HepG2 (cell line): ENCODE data around the gene TEAD4. TPM values are rescaled to one million over a fixed set of nuclear protein-coding genes. Genes with fewer than 3 reads are reported as not detected.

Experiments
- ATF5 ChIP-seq: sonication (generic); formaldehyde crosslinking; IDR thresholded peaks from 2 replicates; pipeline ENCODE4 v1.4.0; 2020; ENCODE audit warnings: mild to moderate bottlenecking, low read depth, missing genetic modification reagents
- CBFB ChIP-seq: sonication (generic); formaldehyde crosslinking; IDR thresholded peaks from 2 replicates; pipeline ENCODE4 v1.4.0; 2020; ENCODE audit warnings: missing genetic modification reagents
- CBX1 ChIP-seq: IDR thresholded peaks from one replicate; pipeline ENCODE4 v1.6.1; 2016; ENCODE audit warnings: antibody characterized with exemption, low read depth
- FOXO1 ChIP-seq: sonication (generic); formaldehyde crosslinking; IDR thresholded peaks from 2 replicates; pipeline ENCODE4 v1.4.0; 2020; ENCODE audit warnings: missing genetic modification reagents
- GATAD2A ChIP-seq: IDR thresholded peaks from 2 replicates; pipeline ENCODE4 v1.6.1; 2016
- GLMP ChIP-seq: sonication (generic); formaldehyde crosslinking; IDR thresholded peaks from 2 replicates; pipeline ENCODE4 v1.9.0; 2021; ENCODE audit warnings: missing genetic modification reagents, mild to moderate bottlenecking, borderline replicate concordance
- HNRNPL ChIP-seq: fragments of 200-400 bp; formaldehyde crosslinking; IDR thresholded peaks from 2 replicates; pipeline ENCODE4 v1.6.1; 2017; ENCODE audit warnings: mild to moderate bottlenecking, low read depth, low read length
- MED1 ChIP-seq: sonication (generic); formaldehyde crosslinking; IDR thresholded peaks from 2 replicates; pipeline ENCODE4 v1.4.0; 2020; ENCODE audit warnings: missing genetic modification reagents
- REXO4 ChIP-seq: sonication (generic); formaldehyde crosslinking; IDR thresholded peaks from 2 replicates; pipeline ENCODE4 v1.8.0; 2022; ENCODE audit warnings: missing genetic modification reagents, mild to moderate bottlenecking, borderline replicate concordance
- SALL1 ChIP-seq: sonication (generic); formaldehyde crosslinking; IDR thresholded peaks from 2 replicates; pipeline ENCODE4 v1.8.0; 2022; ENCODE audit warnings: mild to moderate bottlenecking, missing genetic modification reagents
- SP5 ChIP-seq: IDR thresholded peaks from 2 replicates; pipeline ENCODE4 v1.6.1; 2016; ENCODE audit warnings: low read depth, borderline replicate concordance
- ZBTB14 ChIP-seq: sonication (generic); formaldehyde crosslinking; IDR thresholded peaks from 2 replicates; pipeline ENCODE4 v1.4.0; 2020; ENCODE audit warnings: missing genetic modification reagents
- ZC3H4 ChIP-seq: sonication (generic); formaldehyde crosslinking; IDR thresholded peaks from 2 replicates; pipeline ENCODE4 v1.4.0; 2020; ENCODE audit warnings: missing genetic modification reagents, borderline replicate concordance
- ZHX2 ChIP-seq, 2 experiments: sonication (generic) in 1 of 2; formaldehyde crosslinking in 1 of 2; IDR thresholded peaks; 2 replicates each; pipeline versions ENCODE4 v1.6.1 to v1.9.0; 2014 to 2022; ENCODE audit warnings: antibody characterized with exemption in 1 of 2, borderline replicate concordance in 1 of 2, inconsistent platforms in 1 of 2, low read depth in 1 of 2, missing genetic modification reagents in 1 of 2
- ZNF143 ChIP-seq: sonication (generic); formaldehyde crosslinking; IDR thresholded peaks from 2 replicates; pipeline ENCODE4 v1.4.0; 2020; ENCODE audit warnings: missing genetic modification reagents
- ZNF543 ChIP-seq: sonication (generic); formaldehyde crosslinking; IDR thresholded peaks from 2 replicates; pipeline ENCODE4 v1.4.0; 2020; ENCODE audit warnings: mild to moderate bottlenecking, missing genetic modification reagents
- ZNF644 ChIP-seq: IDR thresholded peaks from 2 replicates; pipeline ENCODE4 v1.6.1; 2016; ENCODE audit warnings: low read depth
- ZNF709 ChIP-seq: sonication (generic); formaldehyde crosslinking; IDR thresholded peaks from 2 replicates; pipeline ENCODE4 v1.5.0; 2020; ENCODE audit warnings: mild to moderate bottlenecking, missing genetic modification reagents
- ZNF790 ChIP-seq: sonication (generic); formaldehyde crosslinking; IDR thresholded peaks from 2 replicates; pipeline ENCODE4 v1.8.0; 2022; ENCODE audit warnings: missing genetic modification reagents, mild to moderate bottlenecking, borderline replicate concordance
- ZNF800 ChIP-seq: sonication (generic); formaldehyde crosslinking; IDR thresholded peaks from 2 replicates; pipeline ENCODE4 v1.4.0; 2020; ENCODE audit warnings: missing genetic modification reagents
- polyA plus RNA-seq, 8 experiments: library from polyadenylated mRNA; depleted of rRNA in 3 of 8; stranded (reverse) in 7 of 8; unstranded in 1 of 8; fragments of >200 nt; fragmentation: Illumina TruSeq in 4 of 8; extraction: Trizol in 4 of 8; gene quantifications; 2 replicates each; pipeline versions ENCODE4 v1.2.1 to v1.2.3, GENCODE V29; 2011 to 2016; ENCODE audit warnings: low read depth in 4 of 8, missing spikeins in 1 of 8, mixed read lengths in 1 of 8; ENCODE audit not compliant: insufficient read depth in 1 of 8
- total RNA-seq, 5 experiments: library from RNA; depleted of rRNA; stranded (reverse); fragments of >200 nt; fragmentation: Illumina TruSeq; extraction: Trizol; gene quantifications; 2 replicates each; pipeline ENCODE4 v1.2.3, GENCODE V29; 2016; ENCODE audit warnings: low read depth in 1 of 5

TEAD4 gene
- total and polyA plus RNA-seq, 2 of the 13 experiments (the other 11 are each of a cell fraction or from before 2014, with no cell fraction given) = 45.0 to 69.4 TPM

- TF ChIP-seq ZBTB14 (peak; percentile 56), ZNF644 (CRISPR knock-in tag) (no peak), SP5 (CRISPR knock-in tag) (peak; percentile 73; the same call in 1 of the 2 replicates), CBFB (CRISPR knock-in tag) (0 out of 2 replicates have a peak, but pooled peaks have one; percentile 49), ZC3H4 (CRISPR knock-in tag) (no peak), ZNF143 (no peak), MED1 (CRISPR knock-in tag) (no peak; the same call in 1 of the 2 replicates), CBX1 (peak; percentile 48), ZHX2 (IDR thresholded peaks at IDR 0.05; ENCODE audit: low read depth) (no peak), ZHX2 (CRISPR knock-in tag; IDR thresholded peaks at IDR 0.05; ENCODE audit: borderline replicate concordance) (no peak; the same call in 1 of the 2 replicates), ZNF709 (CRISPR knock-in tag) (no peak; the same call in 1 of the 2 replicates), ATF5 (no peak), HNRNPL (no peak), GATAD2A (peak; percentile 22; the same call in 1 of the 2 replicates), REXO4 (CRISPR knock-in tag) (0 out of 2 replicates have a peak, but pooled peaks have one; percentile 60), ZNF543 (CRISPR knock-in tag) (no peak), ZNF800 (no peak), ZNF790 (CRISPR knock-in tag) (0 out of 2 replicates have a peak, but pooled peaks have one; percentile 45), GLMP (CRISPR knock-in tag) (no peak), SALL1 (CRISPR knock-in tag) (peak; percentile 40; the same call in 1 of the 2 replicates), FOXO1 (CRISPR knock-in tag) (peak; percentile 46; the same call in 1 of the 2 replicates)
These were observed at the start of gene TEAD4 (continued) for GRCh38 chr12:2959192-2959504.
